B cell (primary cell): ENCODE data around the gene CTDSP2. TPM values are rescaled to one million over a fixed set of nuclear protein-coding genes. Genes with fewer than 3 reads are reported as not detected.

ENCODE experiments used
- ATAC-seq: fragments of 200-7000 bp; cut with Tn5 transposase; one replicate; pipeline ENCODE4 v1.10.0; 2021; ENCODE audit warnings: low read depth, mild to moderate bottlenecking, moderate number of reproducible peaks, moderate library complexity
- CTCF ChIA-PET: fragments of 350-600 bp; sonication (Branson Sonifier 250); formaldehyde crosslinking; loops from one replicate; lab custom pipeline; 2021; ENCODE audit warnings: antibody characterized with exemption, inconsistent platforms; lab: Charles Lee
- POLR2A ChIA-PET: fragments of 350-600 bp; sonication (Branson Sonifier 250); formaldehyde crosslinking; loops from one replicate; lab custom pipeline; 2021; ENCODE audit warnings: antibody characterized with exemption; lab: Charles Lee
- DNase-seq: peaks from one replicate; pipeline ENCODE4 v3.0.0; 2013
- H2AFZ ChIP-seq: 2 replicates; pipeline ENCODE4 v1.6.1; 2012; ENCODE audit warnings: mild to moderate bottlenecking, low read depth, low read length; ENCODE audit not compliant: insufficient read depth, poor library complexity, severe bottlenecking
- H3K27ac ChIP-seq, 2 donors: 1 replicate in 1 of 2; 2 replicates in 1 of 2; pipeline ENCODE4 v1.5.1; 2012 to 2013; ENCODE audit warnings: low read length in 2 of 2, mild to moderate bottlenecking in 2 of 2, moderate library complexity in 1 of 2
- H3K27me3 ChIP-seq, 4 experiments: fragments of 200-600 bp in 1 of 4; sonication (generic) in 1 of 4; replicated peaks in 1 of 4; 1 replicate in 2 of 4; 2 replicates in 2 of 4; pipeline versions ENCODE4 v1.6.1 to v1.7.0; 2013 to 2016; ENCODE audit warnings: low read length in 3 of 4, mild to moderate bottlenecking in 2 of 4, mixed read lengths in 1 of 4, moderate library complexity in 1 of 4; ENCODE audit not compliant: insufficient read depth in 4 of 4, control insufficient read depth in 3 of 4; ENCODE audit errors: control extremely low read depth in 1 of 4
- H3K36me3 ChIP-seq, 2 experiments: replicated peaks in 1 of 2; 1 replicate in 1 of 2; 2 replicates in 1 of 2; pipeline versions ENCODE4 v1.6.1 to v1.7.1; 2013; ENCODE audit warnings: low read length in 1 of 2; ENCODE audit not compliant: insufficient read depth in 2 of 2, control insufficient read depth in 1 of 2; ENCODE audit errors: control extremely low read depth in 1 of 2, extremely low read depth in 1 of 2
- H3K4me1 ChIP-seq, 2 donors: fragments of 200-600 bp in 1 of 2; sonication (generic) in 1 of 2; 1 replicate in 1 of 2; 2 replicates in 1 of 2; pipeline versions ENCODE4 v1.5.1 to v1.6.1; 2013 to 2017; ENCODE audit warnings: low read length in 2 of 2; ENCODE audit not compliant: control insufficient read depth in 2 of 2, insufficient read depth in 2 of 2
- H3K4me2 ChIP-seq: replicated peaks from 2 replicates; pipeline ENCODE3; 2012; ENCODE audit warnings: mild to moderate bottlenecking, low read depth, low read length; ENCODE audit not compliant: poor library complexity, severe bottlenecking
- H3K4me3 ChIP-seq, 5 experiments: fragments of 200-600 bp in 1 of 5; sonication (generic) in 1 of 5; 1 replicate in 3 of 5; 2 replicates in 2 of 5; pipeline versions ENCODE4 v1.5.1 to v1.7.0; 2011 to 2016; ENCODE audit warnings: low read length in 4 of 5, mild to moderate bottlenecking in 4 of 5, low read depth in 2 of 5, control low read depth in 1 of 5, moderate library complexity in 1 of 5; ENCODE audit not compliant: insufficient read depth in 1 of 5; ENCODE audit errors: control extremely low read depth in 1 of 5, extremely low read depth in 1 of 5
- H3K79me2 ChIP-seq: fragments of 200-600 bp; sonication (generic); one replicate; pipeline ENCODE4 v1.6.0; 2016; ENCODE audit warnings: low read length; ENCODE audit not compliant: control insufficient read depth, insufficient read depth
- H3K9ac ChIP-seq: fragments of 200-600 bp; sonication (generic); 2 replicates; pipeline ENCODE4 v1.6.1; 2017; ENCODE audit warnings: mild to moderate bottlenecking, low read length, moderate library complexity
- H3K9me3 ChIP-seq, 3 donors: one replicate each; pipeline versions ENCODE4 v1.6.1 to v1.7.1; 2013; ENCODE audit warnings: low read length in 2 of 3; ENCODE audit not compliant: control insufficient read depth in 2 of 3, insufficient read depth in 1 of 3; ENCODE audit errors: control extremely low read depth in 1 of 3
- H4K20me1 ChIP-seq: 2 replicates; pipeline ENCODE4 v1.6.0; 2012; ENCODE audit warnings: mild to moderate bottlenecking, low read length; ENCODE audit not compliant: insufficient read depth, control insufficient read depth, poor library complexity, severe bottlenecking
- H3K27ac Mint-ChIP-seq: one replicate; pipeline ENCODE4 v1.8.0; 2021; ENCODE audit warnings: mixed read lengths
- H3K27me3 Mint-ChIP-seq: one replicate; pipeline ENCODE4 v1.8.0; 2021; ENCODE audit warnings: mixed read lengths
- H3K4me1 Mint-ChIP-seq: one replicate; pipeline ENCODE4 v1.8.0; 2021; ENCODE audit warnings: mixed read lengths
- H3K4me3 Mint-ChIP-seq: one replicate; pipeline ENCODE4 v1.8.0; 2021; ENCODE audit warnings: mixed read lengths
- H3K9me3 Mint-ChIP-seq: one replicate; pipeline ENCODE4 v1.8.0; 2022; ENCODE audit warnings: mixed read lengths; ENCODE audit not compliant: insufficient read depth
- EZH2 ChIP-seq: IDR thresholded peaks from 2 replicates; pipeline ENCODE4 v1.6.1; 2012; ENCODE audit warnings: borderline replicate concordance, low read depth, mild to moderate bottlenecking, moderate library complexity, low read length; ENCODE audit not compliant: insufficient read depth, poor library complexity, severe bottlenecking
- WGBS: methylation state at CpG from one replicate; pipeline ENCODE4 v1.1.5; 2013; ENCODE audit warnings: missing lambda C conversion rate; ENCODE audit not compliant: insufficient coverage; 5-methylcytosine and 5-hydroxymethylcytosine counted together
- intact Hi-C: fragments of 100-400 bp; cut with micrococcal nuclease; formaldehyde crosslinking; loops from one replicate; pipeline ENCODE4 v1.10.0; 2022
- polyA plus RNA-seq: library from polyadenylated mRNA; depleted of rRNA; stranded (reverse); fragments of >200 nt; gene quantifications from 2 replicates; pipeline ENCODE4 v1.2.3, GENCODE V29; 2012
- total RNA-seq, 2 donors: library from RNA; stranded (reverse); fragments of 120-200 nt in 1 of 2; gene quantifications; 1 replicate in 1 of 2; 2 replicates in 1 of 2; pipeline versions ENCODE4 v1.2.3 to v1.2.4, GENCODE V29; 2013 to 2022
- TF ChIP-seq, protein P1 (sequence below): fragments of 200-600 bp; IDR thresholded peaks from one replicate; pipeline ENCODE4 v1.8.0; 2022; ENCODE audit warnings: antibody characterized with exemption, mild to moderate bottlenecking

Gene CTDSP2
- total and polyA plus RNA-seq, 2 donors (not counting 1 experiment from before 2014, with no cell fraction given): 99.1 to 209 TPM

DNA sequence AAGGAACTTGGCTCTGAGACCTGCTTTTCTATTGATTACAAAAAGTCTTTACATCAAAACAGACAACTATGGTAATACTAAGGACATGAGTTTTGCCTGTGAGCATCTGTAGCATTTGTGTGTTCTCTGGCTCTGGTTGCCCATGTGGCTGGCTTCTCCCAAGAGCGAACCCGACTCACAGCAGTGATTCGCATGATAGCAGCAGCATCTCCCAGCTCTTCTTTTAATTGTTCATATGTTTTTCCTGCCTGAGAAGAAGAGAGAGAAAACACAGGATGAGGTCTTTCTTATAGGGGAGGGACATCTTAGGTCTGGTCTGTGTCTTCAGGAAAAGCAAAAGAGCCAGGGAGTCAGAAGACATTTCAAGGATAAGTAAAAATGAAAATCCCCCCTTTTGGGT is 45.6 kb downstream of the CTDSP2 start:
- WGBS: no CpG with 5 or more reads among the region's 3 CpGs
- no peaks in the 10 kb centered on the region for H3K27me3 ChIP-seq
- H3K4me1 ChIP-seq: no peaks in the 10 kb centered on the region
- H2AFZ ChIP-seq: no peak overlapping the region
- no peak overlapping the region for H3K4me3 ChIP-seq
- CTCF ChIA-PET: interaction anchor here (0.9 to 9.6 kb wide), 5 partner anchors 17 to 103 kb away, joined by 3 to 121 read pairs (median 9); partner anchors contain the start of gene AVIL
- H3K27ac ChIP-seq: no peak overlapping the region
- Mint-ChIP-seq H3K4me1 (no peaks in the 10 kb centered on the region), H3K9me3 (no peaks in the 10 kb centered on the region), H3K4me3 (no peak overlapping the region), H3K27me3 (no peaks in the 10 kb centered on the region), H3K27ac (no peak overlapping the region)
- H3K9ac ChIP-seq: no peak overlapping the region
- TF ChIP-seq EZH2: no peak
- TF ChIP-seq, protein P1, sequence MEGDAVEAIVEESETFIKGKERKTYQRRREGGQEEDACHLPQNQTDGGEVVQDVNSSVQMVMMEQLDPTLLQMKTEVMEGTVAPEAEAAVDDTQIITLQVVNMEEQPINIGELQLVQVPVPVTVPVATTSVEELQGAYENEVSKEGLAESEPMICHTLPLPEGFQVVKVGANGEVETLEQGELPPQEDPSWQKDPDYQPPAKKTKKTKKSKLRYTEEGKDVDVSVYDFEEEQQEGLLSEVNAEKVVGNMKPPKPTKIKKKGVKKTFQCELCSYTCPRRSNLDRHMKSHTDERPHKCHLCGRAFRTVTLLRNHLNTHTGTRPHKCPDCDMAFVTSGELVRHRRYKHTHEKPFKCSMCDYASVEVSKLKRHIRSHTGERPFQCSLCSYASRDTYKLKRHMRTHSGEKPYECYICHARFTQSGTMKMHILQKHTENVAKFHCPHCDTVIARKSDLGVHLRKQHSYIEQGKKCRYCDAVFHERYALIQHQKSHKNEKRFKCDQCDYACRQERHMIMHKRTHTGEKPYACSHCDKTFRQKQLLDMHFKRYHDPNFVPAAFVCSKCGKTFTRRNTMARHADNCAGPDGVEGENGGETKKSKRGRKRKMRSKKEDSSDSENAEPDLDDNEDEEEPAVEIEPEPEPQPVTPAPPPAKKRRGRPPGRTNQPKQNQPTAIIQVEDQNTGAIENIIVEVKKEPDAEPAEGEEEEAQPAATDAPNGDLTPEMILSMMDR: no peak
- no peaks in the 10 kb centered on the region for H3K79me2 ChIP-seq
- intact Hi-C loops: no loop called here
- peaks cover 0 to 33% of the 10 kb centered on the region in 2 experiments for H3K36me3 ChIP-seq
- H3K9me3 ChIP-seq: no peaks in the 10 kb centered on the region
- H3K4me2 ChIP-seq: no peak overlapping the region
- ATAC-seq (no peak), DNase-seq (no peak)
- POLR2A ChIA-PET: no interaction called here
- no peaks in the 10 kb centered on the region for H4K20me1 ChIP-seq

DNA sequence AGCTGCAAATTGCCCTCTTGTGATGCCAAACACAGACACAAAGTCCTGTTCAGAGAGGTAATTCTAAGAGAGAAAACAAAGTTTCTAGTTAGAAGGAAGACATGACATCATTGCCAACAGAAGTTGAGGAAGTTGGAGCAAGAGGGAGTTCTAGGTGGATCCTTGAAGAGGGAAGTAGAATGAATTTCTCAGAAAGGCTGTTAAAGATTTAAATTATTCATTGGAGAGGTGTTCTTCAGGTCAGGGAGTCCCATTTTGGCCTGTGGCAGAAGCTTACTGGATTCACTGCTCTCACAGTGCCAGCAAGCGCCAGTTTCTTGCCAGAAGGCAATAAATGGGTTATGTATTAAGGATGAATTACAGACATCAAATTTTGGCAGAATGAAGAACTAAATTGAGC is 48.6 kb downstream of the CTDSP2 start:
- Histone ChIP-seq H3K27ac (no peak overlapping the region), H3K79me2 (peaks cover 4% of the 10 kb centered on the region), H2AFZ (no peak overlapping the region), H3K9ac (no peak overlapping the region), H3K36me3 (peaks cover 0 to 51% of the 10 kb centered on the region in 2 experiments), H3K4me3 (no peak overlapping the region), H3K4me1 (no peaks in the 10 kb centered on the region), H3K4me2 (no peak overlapping the region), H3K27me3 (no peaks in the 10 kb centered on the region), H3K9me3 (no peaks in the 10 kb centered on the region), H4K20me1 (no peaks in the 10 kb centered on the region)
- Mint-ChIP-seq H3K27me3 (no peaks in the 10 kb centered on the region), H3K4me1 (no peaks in the 10 kb centered on the region), H3K27ac (no peak overlapping the region), H3K9me3 (no peaks in the 10 kb centered on the region), H3K4me3 (no peak overlapping the region)
- ChIA-PET CTCF (no interaction called here), POLR2A (no interaction called here)
- TF ChIP-seq EZH2: no peak
- TF ChIP-seq, protein P1: no peak
- ATAC-seq (no peak), DNase-seq (no peak)
- intact Hi-C loops: no loop called here
- no CpG with 5 or more reads among the region's 1 CpG for WGBS
